GM18498 (cell line): ENCODE results near the gene DNAI1.

ENCODE experiments used
- ATAC-seq: cut with Tn5 transposase; IDR thresholded peaks from one replicate; pipeline ENCODE4 v1.9.1; 2021; ENCODE audit warnings: mild to moderate bottlenecking, moderate library complexity; ENCODE audit not compliant: unreplicated experiment

Gene DNAI1

GRCh38 chr9:34555936-34556525 lies 97.4 kb downstream of the DNAI1 start:
- ATAC-seq: no peak

GRCh38 chr9:34556949-34557348 lies 98.3 kb downstream of the DNAI1 start:
- no peak for ATAC-seq

GRCh38 chr9:34557426-34558321 lies 99.1 kb downstream of the DNAI1 start:
- no peak for ATAC-seq

- ATAC-seq: no peak
Observed at GRCh38 chr9:34558364-34558763, 99.8 kb downstream of the DNAI1 start.

GRCh38 chr9:34558919-34559623 lies 100.5 kb downstream of the DNAI1 start:
- ATAC-seq: no peak

GRCh38 chr9:34559624-34560455 lies 101.2 kb downstream of the DNAI1 start:
- no peak for ATAC-seq

- no peak for ATAC-seq
Observed at GRCh38 chr9:34560599-34561214, 102.1 kb downstream of the DNAI1 start.

- no peak for ATAC-seq
Observed at GRCh38 chr9:34562135-34562745, 103.6 kb downstream of the DNAI1 start.

- no peak for ATAC-seq
Observed at GRCh38 chr9:34563262-34563661, 104.7 kb downstream of the DNAI1 start.

GRCh38 chr9:34564617-34565016 lies 106.0 kb downstream of the DNAI1 start:
- ATAC-seq: no peak

- no peak for ATAC-seq
Observed at GRCh38 chr9:34565856-34566255, 107.3 kb downstream of the DNAI1 start.

- ATAC-seq: no peak
Observed at GRCh38 chr9:34566322-34566721, 107.7 kb downstream of the DNAI1 start.

GRCh38 chr9:34566972-34567371 lies 108.4 kb downstream of the DNAI1 start:
- ATAC-seq: no peak

- no peak for ATAC-seq
Observed at GRCh38 chr9:34568133-34568532, 109.5 kb downstream of the DNAI1 start.

GRCh38 chr9:34568774-34569173 lies 110.2 kb downstream of the DNAI1 start:
- no peak for ATAC-seq

GRCh38 chr9:34570376-34570775 lies 111.8 kb downstream of the DNAI1 start:
- ATAC-seq: no peak
